A549 (cell line): ENCODE data around the gene MAFF. TPM values are rescaled to one million over a fixed set of nuclear protein-coding genes. Genes with fewer than 3 reads are reported as not detected.
"Not testable (repeated sequence)": the region's sequence is repeated elsewhere in the genome, so short reads cannot be mapped to it uniquely, and the experiment has no call there.

ENCODE experiments used
- ATAC-seq, 2 experiments: fragments of 200-7000 bp in 1 of 2; fragments of >200 bp in 1 of 2; cut with Nextera tagmentation in 1 of 2; cut with Tn5 transposase in 1 of 2; 3 replicates each; pipeline versions ENCODE4 v1.8.0 to v1.9.1; 2018 to 2020; ENCODE audit warnings: mild to moderate bottlenecking in 1 of 2, moderate library complexity in 1 of 2
- CTCF ChIA-PET: fragments of 300-600 bp; sonication (Branson Sonifier 250); formaldehyde crosslinking; extraction: SDS; loops from one replicate; lab custom pipeline; 2021; ENCODE audit warnings: antibody characterized with exemption, inconsistent platforms; lab: Yijun Ruan, JAX
- POLR2A ChIA-PET: fragments of 350-600 bp; formaldehyde crosslinking; extraction: SDS; loops from one replicate; lab custom pipeline; 2021; ENCODE audit warnings: antibody characterized with exemption, inconsistent platforms; lab: Yijun Ruan, JAX
- DNase-seq, 2 experiments: peaks; one replicate each; pipeline versions ENCODE4 v3.0.0 to v3.0.0-alpha.2; 2011 to 2016; ENCODE audit warnings: low read depth in 1 of 2, low spot score in 1 of 2
- FAIRE-seq: peaks from 2 replicates; lab custom pipeline; 2011; peaks lifted over from hg19 to GRCh38; lab: Jason Lieb, UNC
- H3K27ac ChIP-seq, 2 experiments: fragments of >200 bp; sonication (Bioruptor Twin); formaldehyde crosslinking; 3 replicates each; pipeline ENCODE4 v1.5.1; 2016 to 2017
- H3K4me1 ChIP-seq: fragments of >200 bp; sonication (Bioruptor Twin); formaldehyde crosslinking; 3 replicates; pipeline ENCODE4 v1.6.1; 2016
- H3K4me2 ChIP-seq: fragments of >200 bp; sonication (Bioruptor Twin); formaldehyde crosslinking; 3 replicates; pipeline ENCODE4 v1.6.1; 2016
- H3K4me3 ChIP-seq: fragments of >200 bp; sonication (Bioruptor Twin); formaldehyde crosslinking; 3 replicates; pipeline ENCODE4 v1.5.1; 2016
- H3K9me3 ChIP-seq: fragments of >200 bp; sonication (Bioruptor Twin); formaldehyde crosslinking; 3 replicates; pipeline ENCODE4 v1.6.1; 2016
- BHLHE40 ChIP-seq: IDR thresholded peaks from 2 replicates; pipeline ENCODE4 v1.6.1; 2012; ENCODE audit warnings: low read depth, low read length, inconsistent platforms
- CEBPB ChIP-seq, 2 experiments: fragments of >200 bp in 1 of 2; sonication (Bioruptor Twin) in 1 of 2; formaldehyde crosslinking in 1 of 2; IDR thresholded peaks; 2 replicates each; pipeline ENCODE4 v1.6.1; 2012 to 2016
- EHF ChIP-seq: fragments of 250-450 bp; sonication (Bioruptor Pico); IDR thresholded peaks from 2 replicates; pipeline ENCODE4 v1.5.0; 2020; ENCODE audit warnings: mild to moderate bottlenecking
- EP300 ChIP-seq, 2 experiments: fragments of >200 bp; sonication (Bioruptor Twin); formaldehyde crosslinking; IDR thresholded peaks; 2 replicates in 1 of 2; 3 replicates in 1 of 2; pipeline ENCODE4 v1.6.1; 2016 to 2017
- FOSL2 ChIP-seq, 2 experiments: fragments of 450-650 bp in 1 of 2; fragments of >200 bp in 1 of 2; sonication (Bioruptor Twin) in 1 of 2; formaldehyde crosslinking; IDR thresholded peaks; 2 replicates each; pipeline versions ENCODE4 v1.5.0 to v1.6.1; 2016 to 2020; ENCODE audit warnings: mild to moderate bottlenecking in 1 of 2, moderate library complexity in 1 of 2
- FOXS1 ChIP-seq: fragments of 250-450 bp; sonication (Bioruptor Pico); IDR thresholded peaks from 2 replicates; pipeline ENCODE4 v1.5.0; 2020; ENCODE audit warnings: mild to moderate bottlenecking, moderate library complexity
- HDAC2 ChIP-seq: fragments of 200-600 bp; sonication (generic); IDR thresholded peaks from 2 replicates; pipeline ENCODE4 v1.6.1; 2016
- HOXB13 ChIP-seq: fragments of 250-450 bp; sonication (Bioruptor Pico); IDR thresholded peaks from 2 replicates; pipeline ENCODE4 v1.5.0; 2020; ENCODE audit warnings: low read depth, mild to moderate bottlenecking, moderate library complexity
- KDM1A ChIP-seq: fragments of 200-600 bp; sonication (generic); IDR thresholded peaks from 2 replicates; pipeline ENCODE4 v1.6.1; 2016; ENCODE audit warnings: low read depth, mild to moderate bottlenecking
- NFE2L2 ChIP-seq: fragments of 150-350 bp; conservative IDR thresholded peaks from 2 replicates; pipeline ENCODE4 v1.6.1; 2014; ENCODE audit warnings: low read length
- NR3C1 ChIP-seq: fragments of >200 bp; sonication (Bioruptor Twin); formaldehyde crosslinking; IDR thresholded peaks from 3 replicates; pipeline ENCODE4 v1.6.1; 2017
- RAD21 ChIP-seq, 2 experiments: fragments of >200 bp in 1 of 2; sonication (Bioruptor Twin) in 1 of 2; formaldehyde crosslinking in 1 of 2; IDR thresholded peaks in 1 of 2; conservative IDR thresholded peaks in 1 of 2; 2 replicates in 1 of 2; 3 replicates in 1 of 2; pipeline ENCODE4 v1.6.1; 2012 to 2018; ENCODE audit warnings: inconsistent platforms in 1 of 2
- RARB ChIP-seq: fragments of 250-450 bp; sonication (Bioruptor Pico); IDR thresholded peaks from 2 replicates; pipeline ENCODE4 v1.8.0; 2021; ENCODE audit warnings: mild to moderate bottlenecking, moderate library complexity
- RCOR1 ChIP-seq: fragments of 150-350 bp; IDR thresholded peaks from 2 replicates; pipeline ENCODE4 v1.6.1; 2014; ENCODE audit warnings: antibody characterized with exemption, low read length, low read depth
- REST ChIP-seq: fragments of 200-600 bp; sonication (generic); IDR thresholded peaks from 2 replicates; pipeline ENCODE4 v1.6.1; 2016; ENCODE audit warnings: antibody characterized with exemption, mild to moderate bottlenecking, moderate library complexity
- RFX5 ChIP-seq: fragments of 450-650 bp; IDR thresholded peaks from 2 replicates; pipeline ENCODE4 v1.7.1; 2014; ENCODE audit warnings: antibody characterized with exemption, mild to moderate bottlenecking, moderate library complexity
- RNF2 ChIP-seq: fragments of 200-600 bp; sonication (generic); IDR thresholded peaks from 2 replicates; pipeline ENCODE4 v1.6.1; 2016; ENCODE audit warnings: low read depth, mild to moderate bottlenecking, antibody characterized with exemption, moderate library complexity, borderline replicate concordance
- SMC3 ChIP-seq: fragments of >200 bp; sonication (Bioruptor Twin); formaldehyde crosslinking; IDR thresholded peaks from 3 replicates; pipeline ENCODE4 v1.6.1; 2018; ENCODE audit warnings: inconsistent platforms
- ZC3H11A ChIP-seq: fragments of 450-650 bp; IDR thresholded peaks from 2 replicates; pipeline ENCODE4 v1.6.1; 2014; ENCODE audit warnings: antibody characterized with exemption, mild to moderate bottlenecking
- WGBS: methylation state at CpG from one replicate; pipeline ENCODE4 v1.1.6; 2017; ENCODE audit errors: missing lambda C conversion rate; 5-methylcytosine and 5-hydroxymethylcytosine counted together
- polyA plus RNA-seq, 4 experiments: library from polyadenylated mRNA; depleted of rRNA in 3 of 4; stranded (reverse); fragments of >200 nt; fragmentation: RNase III in 1 of 4; extraction: RNeasy Plus Mini Kit Qiagen cat#74134 plus additional on column Dnase treatment in 1 of 4; gene quantifications; 2 replicates in 3 of 4; 3 replicates in 1 of 4; pipeline ENCODE4 v1.2.3, GENCODE V29; 2011 to 2017
- TF ChIP-seq, protein P1 (sequence below): IDR thresholded peaks from 2 replicates; pipeline ENCODE4 v1.6.1; 2012

Gene MAFF
- polyA plus RNA-seq, 2 of the 4 experiments (the other 2 are of a cell fraction): 3.2 to 4.0 TPM

GRCh38 chr22:38232196-38232595 is 30.4 kb downstream of the MAFF start:
- Histone ChIP-seq H3K27ac (no peak overlapping the region), H3K4me1 (peaks cover 35% of the 10 kb centered on the region), H3K9me3 (no peaks in the 10 kb centered on the region), H3K4me3 (no peak overlapping the region), H3K4me2 (no peak overlapping the region)
- ChIA-PET POLR2A (no interaction called here), CTCF (no interaction called here)
- no peak for TF ChIP-seq RNF2
- TF ChIP-seq, protein P1, sequence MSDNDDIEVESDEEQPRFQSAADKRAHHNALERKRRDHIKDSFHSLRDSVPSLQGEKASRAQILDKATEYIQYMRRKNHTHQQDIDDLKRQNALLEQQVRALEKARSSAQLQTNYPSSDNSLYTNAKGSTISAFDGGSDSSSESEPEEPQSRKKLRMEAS: no peak
- no peak for TF ChIP-seq RAD21 (conservative IDR thresholded peaks at IDR 0.05 in 1 of 2, IDR thresholded peaks at IDR 0.05 in 1 of 2)
- TF ChIP-seq CEBPB (IDR thresholded peaks at IDR 0.05): no peak
- no peak for TF ChIP-seq EHF (CRISPR knock-in tag)
- TF ChIP-seq SMC3: no peak
- no peak for TF ChIP-seq NR3C1
- no peak for TF ChIP-seq FOSL2 (IDR thresholded peaks at IDR 0.05)
- no peak for TF ChIP-seq FOSL2 (CRISPR knock-in tag; IDR thresholded peaks at IDR 0.05)
- no peak for TF ChIP-seq FOXS1
- TF ChIP-seq NFE2L2: no peak
- TF ChIP-seq REST: no peak
- no peak for TF ChIP-seq EP300 (IDR thresholded peaks at IDR 0.05)
- TF ChIP-seq HOXB13 (CRISPR knock-in tag): no peak
- no peak for TF ChIP-seq BHLHE40
- TF ChIP-seq RARB (CRISPR knock-in tag): no peak
- no peak for TF ChIP-seq ZC3H11A
- DNase-seq (no peak), FAIRE-seq (no peak), ATAC-seq (no peak)
- WGBS: 93% methylated on average over 7 of the region's 8 CpGs

DNA sequence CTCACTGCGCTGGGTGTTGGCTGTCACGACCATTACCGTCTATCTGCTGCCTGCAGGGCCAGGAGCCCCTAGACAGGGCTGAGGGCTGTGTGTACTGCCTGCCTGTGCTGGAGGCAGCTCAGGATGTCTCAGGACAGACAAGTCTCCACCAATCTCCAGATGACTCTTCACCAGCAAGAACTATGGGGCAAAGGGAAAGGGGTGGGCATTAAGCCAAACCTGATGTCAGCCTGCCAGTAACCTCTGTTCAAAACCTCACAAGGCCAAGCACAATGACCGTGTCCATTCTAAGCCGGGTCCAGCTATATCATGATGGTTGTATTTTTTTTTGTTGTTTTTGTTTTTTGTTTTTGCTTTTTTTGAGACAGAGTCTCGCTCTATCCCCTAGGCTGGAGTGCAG is 31.6 kb downstream of the MAFF start:
- 89% methylated on average over 3 of the region's 6 CpGs for WGBS
- H3K4me1 ChIP-seq: peaks cover 25% of the 10 kb centered on the region
- H3K4me3 ChIP-seq: no peak overlapping the region
- FAIRE-seq (no peak), ATAC-seq (no peak), DNase-seq (no peak)
- CTCF ChIA-PET: no interaction called here
- TF ChIP-seq RFX5 (no peak), KDM1A (no peak), HDAC2 (no peak), RCOR1 (no peak), HOXB13 (CRISPR knock-in tag) (no peak)
- no peak overlapping the region for H3K4me2 ChIP-seq
- POLR2A ChIA-PET: interaction anchor here (0.8 kb wide), 1 partner anchor 32 kb away, joined by 3 read pairs; the partner anchor contains the start of gene MAFF
- no peaks in the 10 kb centered on the region for H3K9me3 ChIP-seq
- H3K27ac ChIP-seq: 0 out of 6 replicates have a peak overlapping the region, but pooled peaks of 1 of the 2 experiments have one; percentile 26

- ATAC-seq, H3K27ac ChIP-seq, CTCF ChIA-PET, DNase-seq, FAIRE-seq, POLR2A ChIA-PET, H3K9me3 ChIP-seq, H3K4me2 ChIP-seq, H3K4me3 ChIP-seq: not testable (repeated sequence)
- 80% methylated on average over 3 of the region's 10 CpGs for WGBS
- peaks cover 25% of the 10 kb centered on the region for H3K4me1 ChIP-seq
Observed at GRCh38 chr22:38233856-38234255, 32.1 kb downstream of the MAFF start.
